HG03108 (cell line): ENCODE data around the gene PIGZ.

Experiments used
- ATAC-seq: cut with Tn5 transposase; IDR thresholded peaks from one replicate; pipeline ENCODE4 v1.9.1; 2021; ENCODE audit warnings: moderate library complexity; ENCODE audit not compliant: unreplicated experiment

The PIGZ gene

GRCh38 chr3:196968233-196969133 lies at the start of gene PIGZ:
Gene PIGZ, minus strand, starts transcription at chr3:196968833. Its CDS starts 16,802 bp downstream, at chr3:196952031.
- peak; percentile 51 for ATAC-seq

- no peak for ATAC-seq
Observed at GRCh38 chr3:197017003-197017402, 48.4 kb upstream of the PIGZ start.

DNA sequence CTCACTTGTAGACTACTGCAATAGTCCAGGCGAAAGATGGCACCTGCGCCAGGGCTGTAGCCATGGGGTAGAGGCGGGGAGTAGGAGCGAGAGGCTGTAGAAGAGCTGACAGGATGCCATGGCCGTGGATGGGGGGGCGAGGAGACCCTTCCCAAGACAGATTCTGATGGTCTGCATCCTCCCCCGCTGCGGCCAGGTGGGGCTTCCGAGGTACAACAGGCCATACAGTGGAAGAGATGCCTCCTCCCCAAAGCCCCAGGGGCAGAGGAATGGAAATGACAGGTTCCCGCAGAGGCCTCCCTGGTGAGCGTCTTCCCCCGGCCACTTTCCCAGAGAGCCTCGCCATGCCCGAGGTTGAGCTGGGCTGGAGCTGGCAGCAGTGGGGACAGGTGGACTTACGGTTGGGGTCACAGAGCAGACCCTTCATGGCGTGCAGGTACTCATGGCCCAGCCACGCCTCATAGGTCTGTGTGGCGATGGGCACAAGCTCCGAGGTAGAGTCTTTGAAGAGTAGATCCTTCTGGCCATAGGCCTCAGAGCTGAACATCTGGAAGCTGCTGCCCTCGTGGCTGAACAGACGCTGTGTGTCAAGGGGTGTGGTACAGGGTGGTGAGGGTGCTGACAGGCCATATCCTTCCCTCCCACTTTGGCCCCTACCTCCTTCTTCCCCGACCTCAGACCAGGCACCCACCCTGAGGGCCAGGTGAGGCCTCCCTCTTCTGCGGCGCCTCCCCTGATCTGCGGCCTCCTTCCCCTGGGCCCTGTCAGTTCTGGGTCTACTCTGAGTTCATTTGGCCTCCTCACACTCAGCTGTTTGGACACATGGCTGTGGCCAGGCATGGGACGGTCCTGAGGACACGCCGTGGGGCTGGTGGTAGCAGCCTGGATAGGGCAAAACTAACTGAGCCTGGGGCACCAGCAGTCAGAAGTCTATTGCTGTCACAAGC lies 47.4 kb upstream of the PIGZ start:
- no peak for ATAC-seq

- ATAC-seq: no peak
Observed at GRCh38 chr3:197014942-197015575, 46.4 kb upstream of the PIGZ start.

DNA sequence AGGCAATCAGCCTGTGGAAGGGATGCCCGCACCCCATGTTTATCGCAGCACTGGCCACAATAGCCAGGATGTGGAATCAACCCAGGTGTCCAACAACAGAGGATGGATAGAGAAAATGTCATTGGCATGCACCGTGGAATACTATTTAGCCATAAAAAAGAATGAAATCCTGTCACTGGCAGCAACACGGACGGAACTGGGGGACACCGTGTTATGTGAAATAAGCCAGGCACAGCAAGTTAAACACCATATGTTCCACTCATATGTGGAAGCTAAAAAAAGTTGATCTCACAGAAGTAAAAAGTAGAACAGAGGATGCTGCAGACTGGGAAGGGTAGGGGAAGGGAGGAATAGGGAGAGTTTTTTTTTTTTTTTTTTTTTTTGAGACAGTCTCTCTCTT lies 45.4 kb upstream of the PIGZ start:
- no peak for ATAC-seq

DNA sequence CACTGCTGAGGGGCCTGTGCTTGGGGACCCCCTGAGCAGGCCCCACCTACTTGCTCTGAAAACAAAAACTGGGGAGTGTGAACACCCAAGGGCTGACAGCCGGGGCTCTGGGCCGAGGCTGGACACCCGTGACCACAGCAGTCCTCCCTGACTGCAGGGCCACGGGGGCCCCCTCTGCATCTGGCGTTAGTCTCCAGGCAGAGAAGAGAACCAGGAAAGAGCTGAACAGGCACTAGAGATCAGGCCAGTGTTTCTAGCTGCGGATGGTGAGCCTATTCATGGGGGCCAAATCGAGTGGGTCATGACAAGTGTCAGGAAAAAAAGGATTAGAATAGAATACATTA lies 43.9 kb upstream of the PIGZ start:
- no peak for ATAC-seq

DNA sequence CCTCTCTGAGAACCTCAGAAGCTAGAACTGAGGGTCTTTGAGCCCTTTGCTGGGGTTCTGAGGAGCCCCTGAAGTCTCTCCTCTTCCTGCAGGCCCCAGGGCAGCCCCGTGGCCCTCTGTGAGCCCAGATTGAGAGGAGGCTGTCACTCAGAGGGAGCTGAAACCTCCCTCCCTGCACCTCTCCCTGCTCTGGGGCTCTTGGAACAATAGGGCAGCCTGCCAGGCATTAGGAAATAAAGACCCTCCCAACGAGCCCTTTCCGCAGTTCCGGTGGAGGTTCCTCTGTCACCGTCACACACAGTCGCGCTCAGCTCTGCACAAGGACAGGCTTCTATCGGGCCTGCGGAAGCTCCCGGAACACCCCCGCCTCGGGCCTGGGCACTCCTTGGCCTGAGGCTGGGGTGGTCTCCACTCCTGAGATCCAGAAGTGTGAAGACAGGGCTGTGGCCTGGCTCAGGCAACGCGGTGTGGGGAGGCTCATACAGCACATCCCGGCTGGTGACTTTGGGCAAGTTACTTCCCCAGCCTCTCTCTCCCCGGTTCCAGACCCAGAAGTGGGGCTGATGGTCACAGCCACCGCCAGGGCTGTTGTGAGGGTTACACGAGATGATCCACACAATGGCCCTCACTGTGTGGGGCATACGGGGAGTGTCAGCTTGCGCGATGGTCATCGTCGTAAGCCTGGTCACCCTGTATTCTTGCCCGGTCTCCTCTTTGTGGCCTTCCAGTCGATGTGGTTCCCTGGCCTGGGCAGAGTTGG lies 43.3 kb upstream of the PIGZ start:
- ATAC-seq: no peak

DNA sequence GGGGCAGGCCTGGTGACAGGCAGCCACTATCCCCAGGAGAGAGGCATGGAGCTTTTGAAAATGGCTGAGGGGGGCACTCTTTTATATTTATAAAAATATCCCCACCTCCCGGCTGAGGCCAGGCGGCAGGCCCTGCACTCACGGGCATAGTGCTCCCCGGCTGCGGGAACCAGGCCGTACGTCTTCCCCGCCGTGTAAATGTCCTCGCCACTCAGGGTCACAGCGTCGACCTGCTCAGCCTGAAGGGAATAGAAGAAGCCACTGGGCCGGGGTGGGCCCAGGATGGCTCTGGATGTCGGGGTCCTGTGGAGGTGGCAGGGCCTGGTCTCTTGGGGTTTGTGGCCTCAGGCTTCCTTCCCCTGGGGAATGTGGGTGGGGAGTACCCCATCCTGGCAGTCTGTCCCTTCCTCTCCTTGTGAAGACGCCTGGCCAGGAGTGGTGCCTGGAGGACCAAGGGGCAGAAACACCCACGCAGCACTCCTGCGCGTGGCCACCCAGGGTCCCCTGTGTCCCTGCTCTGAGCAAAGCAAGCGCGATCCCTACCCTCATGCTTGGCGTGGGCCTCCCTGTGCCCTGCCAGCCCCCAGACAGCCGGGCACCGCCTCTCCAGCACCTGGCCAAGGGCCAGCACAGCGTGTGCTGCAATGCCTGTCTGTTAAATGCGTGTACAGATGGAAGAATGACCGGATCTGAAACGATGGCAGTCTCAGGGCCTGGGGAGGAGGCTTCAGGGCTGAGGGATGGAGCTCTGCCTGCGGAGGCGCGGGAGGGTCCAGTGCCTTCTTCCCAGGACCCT lies 42.1 kb upstream of the PIGZ start:
- no peak for ATAC-seq

- ATAC-seq: no peak
Observed at GRCh38 chr3:197009532-197010019, 40.9 kb upstream of the PIGZ start.

GRCh38 chr3:197008436-197009209 lies 40.0 kb upstream of the PIGZ start:
- no peak for ATAC-seq

- ATAC-seq: no peak
Observed at GRCh38 chr3:197007953-197008352, 39.3 kb upstream of the PIGZ start.

DNA sequence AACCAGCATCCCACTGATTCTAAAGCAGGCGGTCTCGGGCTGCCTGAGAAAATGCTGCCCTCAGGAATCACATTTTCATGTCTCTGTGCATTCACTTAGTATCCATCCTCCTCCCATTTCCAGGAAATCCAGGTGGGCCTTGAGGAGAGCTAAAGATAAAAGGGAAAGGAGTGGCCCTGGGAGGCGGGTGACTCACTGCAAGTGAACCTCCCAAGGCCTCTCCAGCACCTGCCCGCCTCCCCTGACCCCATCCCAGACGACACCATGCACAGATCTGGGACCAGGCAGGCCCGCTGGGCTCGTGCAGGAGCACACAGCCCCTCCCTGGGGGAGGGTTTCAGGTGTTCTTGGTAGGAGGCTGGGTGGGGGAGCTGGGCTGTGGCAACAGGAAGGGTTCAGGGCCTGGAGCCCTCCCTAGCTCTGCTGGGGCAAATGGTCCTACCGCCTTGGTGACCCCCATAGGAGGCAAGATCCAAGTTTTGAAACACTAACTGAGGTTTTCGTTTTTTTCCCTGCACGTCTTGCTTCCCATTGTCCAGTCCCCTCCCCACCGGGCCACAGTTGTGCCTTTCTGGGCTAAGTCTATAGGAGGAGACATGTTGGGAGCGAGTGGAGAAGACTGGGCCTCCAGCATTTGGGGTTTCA lies 38.8 kb upstream of the PIGZ start:
- no peak for ATAC-seq

GRCh38 chr3:197006860-197007259 lies 38.2 kb upstream of the PIGZ start:
- no peak for ATAC-seq

DNA sequence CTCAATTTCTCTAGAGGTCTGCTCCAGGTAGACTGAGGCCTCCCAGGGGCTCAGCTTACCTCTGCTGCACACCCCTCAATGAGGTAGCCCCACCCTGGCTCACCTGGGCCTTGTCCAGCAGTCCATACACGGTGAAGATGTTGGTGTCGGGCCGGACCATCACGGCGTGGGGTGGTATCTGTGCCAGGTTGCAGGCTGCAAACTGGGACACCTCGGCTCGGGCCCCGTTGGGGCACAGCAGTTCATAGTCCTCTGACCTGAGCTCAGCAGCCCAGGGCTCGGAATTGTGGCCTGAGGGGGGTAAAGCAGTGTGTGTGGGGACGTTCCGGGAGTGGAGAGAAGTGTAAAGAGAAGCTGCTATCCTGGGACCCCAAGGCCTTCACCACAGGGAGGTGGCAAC lies 37.8 kb upstream of the PIGZ start:
- no peak for ATAC-seq

GRCh38 chr3:197003461-197004385 lies 35.1 kb upstream of the PIGZ start:
- ATAC-seq: no peak

GRCh38 chr3:197002701-197003454 lies 34.2 kb upstream of the PIGZ start:
- ATAC-seq: peak; percentile 73
